ENCODE data around the gene LIPI.
"Not testable (repeated sequence)": the region's sequence is repeated elsewhere in the genome, so short reads cannot be mapped to it uniquely, and the experiment has no call there.

The LIPI gene

DNA sequence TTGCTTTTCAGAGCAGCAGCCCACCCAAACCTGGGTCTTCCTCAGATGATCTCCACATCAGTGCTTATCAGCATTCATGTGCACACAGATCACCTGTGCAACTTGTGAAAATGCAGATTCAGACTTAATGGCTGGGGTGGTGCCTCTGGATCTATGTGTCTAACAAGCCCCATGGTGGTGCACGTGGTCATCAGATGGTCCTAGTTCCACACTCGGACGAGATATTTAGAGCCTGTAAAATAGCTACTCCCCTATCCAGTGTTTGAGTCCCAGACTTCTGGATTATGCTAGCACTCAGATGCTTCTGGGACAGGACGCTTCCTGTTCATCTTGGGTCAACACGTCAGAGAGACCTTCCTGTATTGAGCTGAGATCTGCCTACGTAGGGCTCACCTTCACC, 114.2 kb downstream of the LIPI start:
- DNase-seq (ENCODE audit: low spot score) = no peak
- TF ChIP-seq, protein P1, sequence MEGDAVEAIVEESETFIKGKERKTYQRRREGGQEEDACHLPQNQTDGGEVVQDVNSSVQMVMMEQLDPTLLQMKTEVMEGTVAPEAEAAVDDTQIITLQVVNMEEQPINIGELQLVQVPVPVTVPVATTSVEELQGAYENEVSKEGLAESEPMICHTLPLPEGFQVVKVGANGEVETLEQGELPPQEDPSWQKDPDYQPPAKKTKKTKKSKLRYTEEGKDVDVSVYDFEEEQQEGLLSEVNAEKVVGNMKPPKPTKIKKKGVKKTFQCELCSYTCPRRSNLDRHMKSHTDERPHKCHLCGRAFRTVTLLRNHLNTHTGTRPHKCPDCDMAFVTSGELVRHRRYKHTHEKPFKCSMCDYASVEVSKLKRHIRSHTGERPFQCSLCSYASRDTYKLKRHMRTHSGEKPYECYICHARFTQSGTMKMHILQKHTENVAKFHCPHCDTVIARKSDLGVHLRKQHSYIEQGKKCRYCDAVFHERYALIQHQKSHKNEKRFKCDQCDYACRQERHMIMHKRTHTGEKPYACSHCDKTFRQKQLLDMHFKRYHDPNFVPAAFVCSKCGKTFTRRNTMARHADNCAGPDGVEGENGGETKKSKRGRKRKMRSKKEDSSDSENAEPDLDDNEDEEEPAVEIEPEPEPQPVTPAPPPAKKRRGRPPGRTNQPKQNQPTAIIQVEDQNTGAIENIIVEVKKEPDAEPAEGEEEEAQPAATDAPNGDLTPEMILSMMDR (IDR thresholded peaks at IDR 0.05; ENCODE audit: extremely low read depth, missing control alignments) = no peak

DNA sequence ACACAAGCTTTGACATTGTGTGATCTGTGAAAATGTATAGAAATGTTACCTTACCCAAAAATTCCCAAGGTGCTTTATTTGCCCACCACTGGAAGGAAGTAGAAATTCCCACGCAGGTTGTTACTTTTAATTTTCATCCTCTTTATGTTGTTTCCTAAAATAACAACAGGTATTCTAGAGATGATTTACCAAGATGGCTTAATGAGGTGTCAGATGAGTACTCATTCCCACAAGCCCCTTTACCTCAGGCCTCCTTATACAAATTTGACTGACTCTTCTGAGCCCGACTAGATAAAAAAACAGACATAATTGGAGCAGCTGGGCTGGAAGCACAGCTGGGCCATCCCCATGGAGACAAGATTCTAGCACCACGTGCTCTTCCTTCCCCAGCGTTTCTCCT, 114.6 kb downstream of the LIPI start:
- TF ChIP-seq, protein P1 (IDR thresholded peaks at IDR 0.05; ENCODE audit: extremely low read depth, missing control alignments) = no peak
- DNase-seq (ENCODE audit: low spot score) = no peak

DNA sequence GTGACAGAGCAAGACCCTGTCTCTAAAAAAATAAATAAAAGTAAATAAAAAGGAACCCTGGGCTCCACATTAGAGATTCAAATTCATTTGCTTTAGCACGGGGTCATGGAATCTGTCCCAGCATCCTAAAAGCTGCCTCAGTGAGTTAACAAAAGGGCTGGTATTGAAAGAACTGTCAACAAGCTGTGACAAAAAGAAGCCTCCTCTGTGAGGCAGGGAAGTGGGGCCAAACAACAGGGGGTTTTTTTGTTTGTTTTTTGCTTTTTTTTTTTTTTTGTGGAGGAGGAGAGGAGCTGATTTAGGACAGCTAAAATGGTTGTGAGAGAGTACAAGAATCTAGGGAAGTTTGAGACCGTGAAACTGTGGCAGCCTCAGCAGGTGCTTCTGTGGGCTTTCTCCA, 115.7 kb downstream of the LIPI start:
- no peak for DNase-seq (ENCODE audit: low spot score)
- TF ChIP-seq, protein P1 (IDR thresholded peaks at IDR 0.05; ENCODE audit: extremely low read depth, missing control alignments) = no peak

DNA sequence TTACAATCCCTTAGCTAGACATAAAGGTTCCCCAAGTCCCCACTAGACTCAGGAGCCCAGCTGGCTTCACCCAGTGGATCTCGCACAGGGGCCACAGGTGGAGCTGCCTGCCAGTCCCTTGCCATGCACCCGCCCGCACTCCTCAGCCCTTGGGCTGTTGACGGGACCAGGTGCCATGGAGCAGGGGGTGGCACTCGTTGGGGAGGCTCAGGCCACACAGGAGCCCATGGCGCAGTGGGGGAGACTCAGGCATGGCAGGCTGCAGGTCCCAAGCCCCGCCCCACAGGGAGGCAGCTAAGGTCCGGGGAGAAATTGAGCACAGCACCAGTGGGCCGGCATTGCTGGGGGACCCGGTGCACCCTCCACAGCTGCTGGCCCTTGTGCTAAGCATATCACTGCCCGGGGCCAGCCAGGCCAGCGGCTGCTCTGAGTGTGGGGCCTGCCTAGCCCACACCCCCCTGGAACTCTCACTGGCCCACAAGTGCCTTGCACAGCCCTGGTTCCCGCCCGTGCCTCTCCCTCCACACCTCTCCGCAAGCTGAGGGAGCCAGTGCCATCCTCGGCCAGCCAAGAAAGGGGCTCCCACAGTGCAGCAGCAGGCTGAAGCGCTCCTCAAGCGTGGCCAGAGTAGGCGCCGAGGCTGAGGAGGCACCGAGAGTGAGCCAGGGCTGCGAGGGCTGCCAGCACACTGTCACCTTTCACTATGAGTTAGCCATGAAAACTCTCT, 117.8 kb downstream of the LIPI start:
- TF ChIP-seq, protein P1 (IDR thresholded peaks at IDR 0.05; ENCODE audit: extremely low read depth, missing control alignments) = no peak
- no peak for DNase-seq (ENCODE audit: low spot score)

DNA sequence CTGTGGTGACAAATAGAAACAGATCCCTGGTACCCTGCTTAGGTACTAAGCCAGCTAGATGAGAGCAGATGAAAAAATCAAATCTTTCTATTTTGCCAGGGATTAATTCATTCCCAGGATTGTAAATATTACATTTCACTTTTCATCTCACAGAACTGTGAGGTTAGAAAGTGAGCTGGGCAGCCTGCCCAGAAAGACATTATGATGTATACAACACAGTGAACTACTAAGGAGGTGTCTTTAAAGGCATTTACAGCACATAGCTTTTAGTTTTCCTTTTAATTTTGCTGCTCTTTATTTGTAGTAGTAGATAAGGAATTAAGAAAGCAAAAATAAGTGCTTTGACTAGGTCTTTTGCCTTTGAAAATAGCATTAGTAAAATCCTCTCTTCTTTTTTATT, 120.6 kb downstream of the LIPI start:
- DNase-seq (ENCODE audit: low spot score) = not testable (repeated sequence)

DNA sequence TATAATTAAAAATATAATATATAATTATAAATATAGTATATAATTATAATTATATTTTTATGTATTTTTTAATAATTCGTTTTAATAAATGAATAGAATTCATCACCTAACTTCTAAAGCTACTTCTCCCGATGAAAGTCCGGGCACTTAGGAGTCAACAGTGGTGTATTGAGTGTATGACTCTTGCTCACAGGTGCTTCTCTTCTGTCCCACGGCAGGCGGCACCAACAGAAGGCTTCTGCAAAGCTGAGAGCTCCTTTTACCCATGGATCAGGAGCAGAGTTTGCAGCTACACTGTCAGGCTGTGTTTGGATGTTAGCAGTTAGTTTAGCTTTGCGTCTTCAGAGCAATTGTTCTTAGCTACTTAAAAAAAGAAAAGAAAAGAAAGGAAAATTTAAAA, 122.4 kb downstream of the LIPI start:
- DNase-seq (ENCODE audit: low spot score) = no peak
- TF ChIP-seq, protein P1 (IDR thresholded peaks at IDR 0.05; ENCODE audit: extremely low read depth, missing control alignments) = no peak

DNA sequence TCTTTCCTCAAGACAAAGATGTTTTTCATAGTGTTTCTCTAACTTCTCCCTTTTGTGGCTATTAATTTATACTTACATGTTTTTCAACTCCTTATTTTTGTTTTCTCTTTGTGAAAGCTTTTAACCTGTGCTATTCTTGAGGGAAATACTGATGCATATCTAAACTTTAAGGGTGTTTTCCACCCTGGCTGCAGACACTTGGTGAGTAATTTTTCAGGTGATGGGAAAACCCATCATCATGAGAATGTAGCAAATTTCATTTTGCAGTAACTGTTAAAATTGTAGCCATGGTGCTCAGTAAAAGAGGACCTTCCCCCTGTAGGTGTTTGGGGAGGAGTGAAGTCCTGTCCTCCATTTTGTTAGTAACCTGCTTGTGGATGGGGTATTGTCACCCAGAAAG, 124.2 kb downstream of the LIPI start:
- TF ChIP-seq, protein P1 (IDR thresholded peaks at IDR 0.05; ENCODE audit: extremely low read depth, missing control alignments) = no peak

DNA sequence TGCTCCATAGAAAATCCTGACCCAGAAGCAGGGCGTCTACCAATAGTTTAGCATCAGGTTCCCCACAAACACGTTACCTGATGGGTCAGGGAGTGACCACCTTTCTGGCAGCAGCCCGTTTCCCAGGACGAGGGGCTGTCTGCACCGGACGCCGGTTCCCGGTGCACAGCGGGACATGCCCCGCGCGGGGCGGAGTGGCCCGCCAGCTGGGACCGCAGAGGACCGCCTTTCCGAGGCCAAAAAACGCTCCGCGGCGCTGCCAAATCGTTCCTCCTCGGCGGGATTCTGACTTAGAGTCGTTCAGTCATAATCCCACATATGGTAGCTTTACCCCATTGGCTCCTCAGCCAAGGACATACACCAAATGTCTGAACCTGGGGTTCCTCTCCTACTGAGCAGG, 126.1 kb downstream of the LIPI start:
- TF ChIP-seq, protein P1 (IDR thresholded peaks at IDR 0.05; ENCODE audit: extremely low read depth, missing control alignments) = no peak

More for the DNA sequence above, 124.2 kb downstream of the LIPI start:
- DNase-seq (ENCODE audit: low spot score) = no peak

More for the DNA sequence above, 126.1 kb downstream of the LIPI start:
- DNase-seq (ENCODE audit: low spot score) = no peak
